HG03354 (cell line): ENCODE results near the gene HUNK.
"Not testable (repeated sequence)": the region's sequence is repeated elsewhere in the genome, so short reads cannot be mapped to it uniquely, and the experiment has no call there.

Experiments
- ATAC-seq: cut with Tn5 transposase; IDR thresholded peaks from one replicate; pipeline ENCODE4 v1.9.1; 2021; ENCODE audit warnings: mild to moderate bottlenecking; ENCODE audit not compliant: unreplicated experiment, poor library complexity, severe bottlenecking

Gene HUNK

DNA sequence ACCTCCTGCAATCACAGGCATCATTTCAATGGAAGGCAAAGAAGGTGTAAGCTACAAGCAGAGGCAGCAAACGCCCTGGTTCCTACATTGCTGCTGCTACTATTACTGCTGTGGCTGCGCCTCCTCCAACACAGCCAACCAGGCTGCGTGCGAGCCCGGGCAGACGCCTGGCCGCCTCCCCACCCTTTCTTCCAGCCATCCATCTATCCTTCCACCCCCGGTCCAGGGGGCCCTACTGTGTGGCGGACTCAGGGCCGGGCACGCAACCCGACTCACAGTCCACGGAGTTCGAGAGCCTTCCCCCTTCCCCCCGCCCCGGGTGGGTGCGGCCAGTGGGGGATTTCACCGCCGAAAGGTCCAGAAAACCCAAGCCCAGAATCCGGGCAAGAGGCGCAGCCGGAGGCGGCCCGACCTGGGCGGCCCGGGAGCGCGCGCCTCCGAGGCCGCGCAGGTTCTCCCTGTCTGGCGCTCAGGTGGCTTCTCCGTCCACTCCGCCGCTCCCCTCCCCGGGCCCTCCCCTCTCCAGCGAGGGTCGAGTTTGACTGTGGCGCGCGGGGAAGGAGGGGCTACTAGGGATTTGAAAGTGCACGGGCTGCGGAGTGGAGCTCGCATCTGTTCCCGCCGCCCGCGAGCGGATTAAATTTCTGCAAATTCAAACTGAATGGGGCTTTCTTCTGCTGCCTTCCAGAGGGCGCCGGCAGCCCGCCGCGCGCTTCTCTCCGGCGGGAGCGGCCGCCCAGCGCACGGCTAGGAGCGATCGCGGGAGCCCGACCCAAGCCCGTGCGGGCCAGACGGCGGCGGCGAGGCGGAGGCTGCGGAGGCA is at the start of gene HUNK:
TSS of gene HUNK (plus strand) at position 569 of the 823 bp plus-strand sequence. CDS start 655 bp downstream, outside the sequence.
- ATAC-seq = no peak

DNA sequence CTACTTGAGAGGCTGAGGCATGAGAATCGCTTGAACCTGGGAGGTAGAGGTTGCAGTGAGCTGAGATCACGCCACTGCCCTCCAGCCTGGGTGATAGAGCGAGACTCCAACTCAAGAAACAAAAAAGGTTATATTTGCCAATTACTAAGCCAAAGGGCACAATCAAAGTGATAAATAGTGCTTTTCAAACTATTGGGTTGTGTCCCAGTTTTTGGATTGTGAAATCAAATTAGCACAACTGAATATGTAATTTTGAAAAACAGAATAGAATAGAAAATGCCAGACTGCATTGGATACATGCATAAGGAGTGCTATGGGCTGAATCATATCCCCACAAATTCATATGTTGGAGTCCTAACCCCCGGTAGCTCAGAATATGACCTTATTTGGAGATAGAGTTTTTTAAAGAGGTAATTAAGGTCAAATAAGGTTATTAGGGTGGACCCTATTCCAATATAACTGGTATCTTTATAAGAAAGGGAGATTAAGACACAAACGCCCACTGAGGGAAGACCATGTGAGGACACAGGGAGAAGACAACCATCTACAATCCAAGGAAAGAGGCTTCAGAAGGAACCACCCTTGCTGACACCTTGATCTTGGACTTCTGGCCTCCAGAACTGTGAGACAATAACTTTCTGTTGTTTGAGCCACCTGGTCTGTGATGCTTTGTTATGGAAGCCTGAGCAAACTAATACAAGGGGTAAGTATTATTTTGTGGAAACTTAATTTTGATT is 42.9 kb upstream of the HUNK start:
- no peak for ATAC-seq

DNA sequence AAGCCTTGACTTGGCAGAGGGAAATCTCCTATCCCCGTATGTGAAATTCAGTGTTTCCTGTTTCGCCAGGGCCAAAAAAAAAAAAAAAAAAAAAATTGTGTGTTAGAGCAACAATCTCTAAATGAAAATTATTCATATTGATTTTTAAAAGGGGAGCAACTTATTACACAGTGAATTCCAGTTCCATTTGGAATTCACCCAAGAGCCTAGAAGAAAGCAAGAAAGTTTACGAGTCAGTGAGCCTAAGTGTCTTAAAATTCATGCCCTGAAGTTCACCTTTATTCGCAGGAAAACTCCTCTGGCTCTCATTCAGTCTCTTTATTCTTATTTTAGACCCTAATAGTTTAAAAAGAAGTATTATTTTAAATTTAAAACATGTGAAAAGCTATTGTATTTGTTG is 42.1 kb upstream of the HUNK start:
- ATAC-seq = no peak

DNA sequence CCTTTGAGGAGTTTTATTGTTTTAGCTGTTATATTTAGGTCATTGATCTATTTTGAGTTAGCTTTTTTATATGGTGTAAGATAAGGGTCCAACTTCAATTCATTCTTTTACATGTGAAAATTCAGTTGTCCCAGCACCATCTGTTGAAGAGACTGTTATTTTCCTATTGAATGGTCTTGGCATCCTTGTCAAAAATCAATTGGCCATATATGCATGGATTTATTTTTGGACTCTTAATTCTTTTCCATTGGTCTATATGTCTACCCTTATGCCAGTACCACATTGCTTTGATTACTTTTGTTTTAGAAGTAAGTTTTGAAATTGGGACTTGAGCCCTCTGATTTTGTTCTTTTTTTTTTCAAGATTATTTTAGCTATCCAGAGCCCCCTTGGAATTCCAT is 35.8 kb upstream of the HUNK start:
- no peak for ATAC-seq

DNA sequence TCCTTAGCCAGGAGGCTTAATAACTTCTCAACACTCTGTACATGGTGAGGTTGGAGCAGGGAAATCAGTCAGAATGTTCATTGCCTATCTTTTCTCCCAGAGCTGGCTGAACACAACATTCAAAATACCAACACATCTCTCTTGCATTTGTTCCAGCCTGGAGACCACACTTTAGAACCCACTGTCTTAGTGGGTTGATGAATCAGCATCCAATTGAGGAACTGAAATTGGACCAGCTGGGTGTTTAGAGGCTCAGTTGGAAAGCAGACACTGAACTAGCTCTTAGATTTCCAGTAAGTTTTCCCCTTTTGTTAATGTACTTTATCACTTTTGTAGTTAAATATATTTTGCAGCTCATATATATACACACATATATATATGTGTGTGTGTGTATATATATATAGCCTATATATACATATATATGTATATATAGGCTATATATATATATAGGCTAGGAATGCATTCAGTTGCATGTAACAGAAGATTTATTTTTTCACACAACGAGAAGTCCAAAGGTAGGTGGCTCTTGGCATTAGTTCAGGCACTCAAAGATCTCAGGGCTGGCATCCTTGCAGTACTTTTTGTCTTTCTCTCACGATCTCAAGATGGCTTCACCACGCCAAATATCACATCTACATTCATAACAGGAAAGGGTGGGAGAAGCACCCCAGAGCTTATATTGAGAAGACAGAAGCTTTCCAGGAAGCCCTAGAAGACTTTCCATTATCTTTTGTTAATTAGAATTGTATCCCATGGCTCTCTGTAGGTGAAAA is 35.0 kb upstream of the HUNK start:
- peak; percentile 61 for ATAC-seq

DNA sequence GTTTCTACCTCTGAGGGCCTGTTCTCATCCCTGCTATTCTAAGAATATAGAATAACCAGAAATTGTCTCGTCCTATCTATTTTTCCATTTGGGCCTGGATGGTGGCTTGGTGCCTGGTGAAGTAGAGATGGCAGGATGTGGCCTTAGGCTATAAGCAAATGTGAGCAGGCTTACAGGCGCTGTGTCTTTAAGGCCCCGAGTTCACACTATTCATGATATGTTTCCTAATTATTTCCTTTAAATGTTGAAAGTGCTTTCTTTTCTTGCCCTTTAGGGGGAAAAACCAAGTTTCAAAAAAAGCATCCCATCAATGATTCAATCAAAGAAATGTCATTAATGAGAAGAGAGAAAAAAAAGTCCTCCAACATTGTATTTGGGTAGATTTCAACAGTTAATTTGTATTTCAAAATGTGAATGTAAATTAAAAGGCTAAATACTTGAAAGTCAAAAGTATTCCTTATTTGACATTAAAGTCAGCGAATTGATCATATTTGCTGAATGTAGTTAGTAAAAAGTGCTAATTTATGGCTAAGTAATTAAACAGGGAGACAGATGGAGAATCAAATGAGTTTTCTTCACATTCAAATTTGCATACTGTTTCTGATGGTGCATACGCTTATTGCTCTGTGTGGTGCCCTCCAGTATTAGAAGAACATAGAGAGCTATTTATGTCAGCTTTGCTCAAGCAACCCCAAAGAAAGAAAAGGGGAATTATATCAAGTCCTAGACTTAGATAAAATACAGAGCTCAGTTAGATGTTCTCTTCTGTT is 34.0 kb upstream of the HUNK start:
- ATAC-seq = no peak

DNA sequence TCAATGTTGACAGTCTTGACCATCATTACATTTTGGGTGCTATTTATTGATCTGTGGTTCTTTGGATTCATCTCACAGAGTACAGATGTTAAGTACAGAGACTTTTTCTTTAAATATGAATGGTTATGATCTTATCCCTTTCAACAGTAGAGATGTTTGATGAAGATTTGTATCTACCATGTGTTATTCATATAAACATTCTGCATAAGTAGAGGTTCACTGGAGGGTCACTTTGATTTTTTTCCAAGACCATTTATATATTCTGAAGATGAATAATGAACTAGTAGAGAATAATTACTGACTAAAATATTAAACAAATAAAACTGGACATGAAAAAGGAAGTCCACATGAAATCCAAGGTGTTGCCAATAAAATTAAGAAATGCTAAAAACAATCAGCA is 28.6 kb upstream of the HUNK start:
- ATAC-seq = no peak

DNA sequence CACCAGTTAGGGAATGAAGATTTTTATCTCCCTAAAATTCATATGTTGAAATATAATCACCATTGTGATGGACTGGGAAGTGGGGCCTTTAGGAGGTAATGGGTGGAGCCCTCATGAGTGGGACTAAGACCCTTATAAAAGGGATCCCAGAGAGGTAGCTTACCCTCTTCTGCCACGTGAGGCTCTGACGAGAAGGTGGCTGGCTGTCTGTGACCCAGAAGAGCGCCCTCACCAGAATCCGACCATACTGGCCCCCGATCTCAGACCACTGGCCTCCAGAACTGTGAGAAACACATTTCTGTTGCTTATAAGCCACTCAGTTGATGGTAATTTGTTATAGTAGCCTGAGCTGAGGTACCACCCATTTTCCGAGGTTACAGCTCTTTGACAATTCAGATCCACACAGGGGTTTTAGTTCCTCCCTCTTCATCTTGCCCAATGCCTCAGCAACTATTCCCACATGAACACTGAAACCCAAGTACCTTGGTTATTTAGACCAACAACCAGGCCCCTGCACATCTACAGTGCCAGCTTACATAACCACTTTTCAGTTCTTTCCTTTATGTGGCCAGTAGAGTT is 27.6 kb upstream of the HUNK start:
- no peak for ATAC-seq

DNA sequence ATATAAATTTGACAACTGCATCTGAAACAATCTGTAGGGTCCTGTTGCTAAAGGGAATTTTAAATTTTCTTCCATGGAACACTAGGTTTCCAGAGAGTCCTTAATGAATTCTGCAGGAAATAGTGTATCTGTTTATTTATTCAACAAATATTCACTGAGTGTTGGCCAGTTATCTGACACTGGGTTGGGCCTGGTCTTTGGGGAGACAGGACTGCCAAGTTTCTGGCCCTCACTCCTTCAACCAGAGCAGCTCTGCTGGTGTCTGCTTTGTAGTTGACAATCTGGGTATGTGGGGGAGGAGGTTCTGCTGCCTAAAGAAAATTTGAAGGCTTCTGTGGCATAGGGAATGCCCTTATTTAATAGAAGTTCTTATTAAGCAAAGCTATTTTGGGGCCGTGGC is 26.1 kb upstream of the HUNK start:
- no peak for ATAC-seq

DNA sequence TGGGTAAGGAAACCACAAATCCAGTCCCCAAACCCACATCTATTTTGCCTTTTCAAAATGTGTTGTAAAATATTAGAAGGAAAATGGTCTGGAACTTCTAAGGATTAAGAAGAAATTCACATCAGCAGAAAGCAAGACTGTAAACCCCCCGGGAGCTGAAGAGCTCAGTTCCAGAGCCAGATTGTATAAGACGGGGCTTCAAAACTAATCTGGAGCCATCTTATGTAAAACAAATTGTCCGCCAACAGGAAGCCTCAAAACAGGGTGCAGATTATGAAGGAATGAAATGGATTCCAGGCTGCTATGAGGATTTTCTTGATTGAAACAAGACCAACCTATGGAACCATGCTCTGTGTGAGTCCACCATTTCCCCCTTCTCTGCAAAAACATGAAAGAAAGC is 25.1 kb upstream of the HUNK start:
- no peak for ATAC-seq

DNA sequence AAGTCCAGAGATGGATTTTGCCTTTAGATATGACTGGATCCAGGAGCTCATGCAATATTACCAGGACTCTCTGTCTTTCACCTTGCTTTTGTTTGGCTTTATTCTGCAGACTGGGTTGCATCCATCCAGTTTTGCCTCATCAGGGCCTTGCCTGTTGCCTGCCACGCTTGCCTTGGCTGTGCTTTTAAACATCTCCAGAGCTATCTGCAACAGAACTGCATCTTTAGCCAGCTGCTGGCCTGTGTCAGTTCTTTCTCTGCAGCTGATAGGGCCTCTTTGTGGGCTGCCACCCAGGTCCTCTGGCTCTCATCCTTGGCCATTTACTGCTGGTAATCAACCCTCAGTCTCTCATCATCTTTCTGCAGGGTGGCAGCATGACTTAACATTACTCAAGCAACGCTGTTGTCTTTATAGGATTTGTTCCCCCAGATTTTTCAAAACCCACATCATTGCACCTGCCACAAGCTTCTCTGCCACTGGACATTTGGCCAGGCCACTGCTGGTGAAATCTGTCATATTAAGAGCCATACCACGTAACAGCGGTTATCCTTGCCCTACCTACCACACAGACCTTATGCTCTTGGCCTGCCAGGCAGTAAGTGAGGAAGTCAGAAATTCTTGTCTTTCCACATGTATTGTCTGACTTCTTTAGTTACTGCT is 24.4 kb upstream of the HUNK start:
- ATAC-seq = no peak

DNA sequence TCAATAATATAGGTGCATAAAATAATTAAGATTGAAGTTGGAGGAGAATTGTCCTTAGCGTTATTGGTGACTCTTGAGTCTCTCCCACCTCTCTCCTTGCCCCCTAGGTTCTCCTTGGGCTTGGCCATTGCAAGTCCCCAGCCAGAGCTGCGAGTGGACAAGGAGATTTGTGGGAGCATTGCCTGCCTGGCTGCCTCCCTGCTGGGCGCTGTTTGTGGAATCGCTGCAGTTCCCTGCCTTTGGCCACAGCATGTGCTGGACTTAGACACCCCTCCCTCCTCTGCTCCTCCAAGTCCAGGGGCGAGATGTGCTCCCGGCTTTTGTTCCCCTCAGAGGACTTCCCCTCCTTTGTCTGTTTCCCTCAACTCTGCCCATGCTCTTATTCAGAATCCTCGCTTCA is 21.9 kb upstream of the HUNK start:
- ATAC-seq = no peak

DNA sequence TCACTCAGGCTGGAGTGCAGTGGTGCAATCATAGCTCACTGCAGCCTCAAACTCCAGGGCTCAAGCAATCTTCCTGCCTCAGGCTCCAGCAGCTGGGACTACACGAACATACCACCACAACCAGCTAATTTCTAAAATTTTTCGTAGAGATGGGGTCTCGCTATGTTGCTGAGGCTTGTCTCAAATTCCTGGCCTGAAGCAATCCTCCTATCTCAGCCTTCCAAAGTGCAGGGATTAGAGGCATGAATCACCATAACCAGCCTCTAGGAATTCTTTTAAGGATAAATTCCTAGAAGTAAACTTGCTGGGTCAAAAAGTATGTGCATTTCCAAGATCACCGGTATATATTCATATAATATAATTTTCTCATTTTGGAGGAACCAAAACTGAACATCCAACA is 17.6 kb upstream of the HUNK start:
- ATAC-seq = no peak

DNA sequence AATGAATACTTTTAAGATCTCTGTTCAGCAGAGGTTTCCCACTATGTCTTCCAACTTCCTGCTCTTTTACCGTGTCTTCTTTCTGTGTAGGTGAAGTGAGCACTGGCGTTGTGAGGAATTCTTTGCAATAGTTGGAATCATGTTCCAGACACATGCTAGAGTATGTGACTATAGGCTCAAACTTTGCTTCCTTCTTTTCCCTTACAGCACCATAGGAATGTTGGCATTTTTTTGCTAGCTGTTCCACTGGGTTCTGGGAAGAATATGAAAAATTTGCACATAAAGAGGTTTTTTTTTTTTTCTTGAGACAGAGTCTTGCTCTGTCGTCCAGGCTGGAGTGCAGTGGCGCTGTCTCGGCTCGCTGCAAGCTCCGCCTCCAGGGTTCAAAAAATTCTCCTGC is 15.7 kb upstream of the HUNK start:
- ATAC-seq = no peak

DNA sequence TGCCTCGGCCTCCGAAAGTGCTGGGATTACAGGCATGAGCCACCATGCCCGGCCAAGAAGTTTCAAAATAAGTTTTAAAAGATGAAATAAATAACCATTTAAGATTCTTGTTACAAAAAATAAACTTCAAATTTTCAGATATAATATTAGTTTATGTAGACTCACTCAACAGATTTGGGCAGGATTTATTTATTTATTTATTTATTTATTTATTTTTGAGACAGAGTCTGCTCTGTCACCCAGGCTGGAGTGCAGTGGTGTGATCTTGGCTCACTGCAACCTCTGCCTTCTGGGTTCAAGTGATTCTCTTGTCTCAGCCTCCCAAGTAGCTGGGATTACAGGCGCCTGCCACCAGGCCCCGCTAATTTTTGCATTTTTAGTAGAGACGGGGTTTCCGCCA is 15.2 kb upstream of the HUNK start:
- not testable (repeated sequence) for ATAC-seq

DNA sequence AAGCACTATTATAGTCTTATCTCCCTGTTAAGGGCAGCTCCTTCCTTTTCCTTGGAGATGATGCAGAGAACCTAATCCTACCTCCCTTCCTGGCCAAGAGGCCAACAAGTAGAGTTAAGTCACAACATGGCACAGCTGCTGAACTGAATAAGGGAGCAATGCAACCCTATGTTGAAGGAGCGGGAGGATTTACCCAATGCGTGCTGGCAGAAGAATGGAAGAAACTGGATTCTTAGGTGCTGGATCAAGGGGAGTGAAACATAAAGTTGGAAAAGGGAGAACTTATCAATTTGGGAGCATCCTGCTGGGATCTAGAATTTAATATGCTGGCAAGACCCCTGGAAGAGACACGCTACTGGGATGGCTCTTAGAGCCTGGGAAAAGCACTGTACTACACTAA is 12.0 kb upstream of the HUNK start:
- no peak for ATAC-seq

DNA sequence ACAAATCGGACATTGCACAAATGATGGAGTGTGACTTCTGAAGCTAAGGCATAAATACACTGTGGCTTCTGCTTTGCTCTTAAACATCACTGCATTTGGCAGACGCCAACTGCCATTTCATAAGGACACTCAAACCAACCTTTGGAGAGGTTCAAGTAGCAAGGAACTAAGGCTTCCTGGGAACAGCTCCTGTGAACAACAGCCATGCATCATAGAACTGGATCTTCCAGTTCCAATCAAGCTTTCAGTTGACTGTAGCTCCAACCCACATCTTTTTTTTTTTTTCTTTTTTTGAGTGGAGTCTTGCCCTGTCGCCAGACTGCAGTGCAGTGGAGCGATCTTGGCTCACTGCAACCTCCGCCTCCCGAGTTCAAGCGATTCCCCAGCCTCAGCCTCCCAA is 10.7 kb upstream of the HUNK start:
- no peak for ATAC-seq

DNA sequence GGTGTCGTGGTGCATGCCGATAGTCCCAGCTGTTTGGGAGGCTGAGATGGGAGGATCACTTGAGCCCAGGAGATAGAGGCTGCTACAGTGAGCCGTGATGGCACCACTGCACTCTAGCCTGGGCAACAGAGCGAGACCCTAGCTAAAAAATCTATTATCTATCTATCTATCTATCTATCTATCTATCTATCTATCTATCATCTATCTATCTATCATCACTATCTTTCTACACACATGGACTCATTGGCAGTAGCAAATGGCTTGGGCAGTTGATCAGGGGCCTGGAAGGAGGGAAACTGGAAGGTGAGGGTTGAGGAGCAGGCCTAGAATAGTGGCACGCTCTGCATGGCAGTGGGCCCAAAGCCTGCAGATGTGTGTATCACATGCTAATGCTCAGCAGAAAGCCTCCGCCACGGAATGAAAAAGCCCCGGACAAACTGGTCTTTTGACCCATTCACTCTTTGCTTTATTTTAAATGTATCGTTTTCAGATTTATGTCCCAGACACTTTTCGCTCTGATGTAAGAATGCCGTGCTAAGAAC is 7.3 kb upstream of the HUNK start:
- ATAC-seq = no peak

DNA sequence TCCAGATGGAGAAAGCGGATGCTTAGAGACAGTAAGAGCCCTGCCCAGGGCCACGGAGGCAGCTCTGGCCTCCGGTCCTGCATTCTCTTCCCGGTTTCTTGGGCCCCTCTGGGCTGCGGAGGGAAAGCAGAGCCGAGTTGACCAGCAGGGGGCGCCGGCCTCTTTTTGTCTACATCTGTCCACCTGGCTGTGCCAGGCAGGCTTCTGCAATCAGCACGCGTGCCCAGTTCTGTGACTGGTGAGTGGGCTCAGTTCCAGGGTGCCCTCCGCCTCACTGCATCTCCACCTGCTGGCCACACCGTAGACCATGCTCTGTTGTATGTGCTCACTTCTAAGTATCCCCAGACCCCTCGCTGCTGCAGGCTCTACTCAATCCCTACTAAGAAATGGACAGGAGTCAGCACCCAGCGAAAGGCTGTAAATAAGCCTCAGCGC is 6.7 kb upstream of the HUNK start:
- ATAC-seq = no peak
